GM19467 (cell line): ENCODE measurements around the gene CCDC157.
A peak's percentile ranks its signal among the peaks of the same experiment; 100 is the strongest.

Experiments
- ATAC-seq: cut with Tn5 transposase; IDR thresholded peaks from one replicate; pipeline ENCODE4 v1.9.1; 2021; ENCODE audit warnings: mild to moderate bottlenecking, moderate library complexity; ENCODE audit not compliant: unreplicated experiment

Gene CCDC157

GRCh38 chr22:30356449-30357235 is at the start of gene CCDC157, which contains the start of gene SF3A1:
Gene CCDC157 (plus strand): TSS chr22:30357007. CDS start chr22:30366001, 8,994 bp downstream.
Gene SF3A1 (minus strand): TSS chr22:30356894. CDS start chr22:30356792, 102 bp downstream.
- peak; percentile 85 for ATAC-seq

GRCh38 chr22:30307041-30307574 is 49.7 kb upstream of the CCDC157 start:
- ATAC-seq: no peak

GRCh38 chr22:30308093-30308492 is 48.7 kb upstream of the CCDC157 start:
- no peak for ATAC-seq

- peak; percentile 33 for ATAC-seq
These were observed 48.1 kb upstream of the CCDC157 start for GRCh38 chr22:30308518-30309230.

GRCh38 chr22:30309951-30310741 is 46.7 kb upstream of the CCDC157 start:
- ATAC-seq: no peak

- no peak for ATAC-seq
These were observed 45.7 kb upstream of the CCDC157 start for GRCh38 chr22:30310881-30311771.

- ATAC-seq: no peak
These were observed 44.8 kb upstream of the CCDC157 start for GRCh38 chr22:30312053-30312452.

GRCh38 chr22:30313527-30314363 is 43.1 kb upstream of the CCDC157 start:
- ATAC-seq: no peak

- ATAC-seq: no peak
These were observed 41.9 kb upstream of the CCDC157 start for GRCh38 chr22:30314915-30315314.

GRCh38 chr22:30315962-30316576 is 40.7 kb upstream of the CCDC157 start:
- ATAC-seq: no peak

GRCh38 chr22:30317778-30318177 is 39.0 kb upstream of the CCDC157 start:
- no peak for ATAC-seq

- ATAC-seq: no peak
These were observed 37.9 kb upstream of the CCDC157 start for GRCh38 chr22:30318799-30319419.

GRCh38 chr22:30320021-30320556 is 36.7 kb upstream of the CCDC157 start:
- no peak for ATAC-seq

GRCh38 chr22:30321461-30321860 is 35.3 kb upstream of the CCDC157 start:
- no peak for ATAC-seq

GRCh38 chr22:30323246-30323645 is 33.6 kb upstream of the CCDC157 start:
- no peak for ATAC-seq

- ATAC-seq: no peak
These were observed 32.6 kb upstream of the CCDC157 start for GRCh38 chr22:30324014-30324730.

GRCh38 chr22:30325065-30325720 is 31.6 kb upstream of the CCDC157 start:
- ATAC-seq: no peak
